H1 (cell line): Measurements from ENCODE around the gene IL17REL. TPM values are rescaled to one million over a fixed set of nuclear protein-coding genes. Genes with fewer than 3 reads are reported as not detected.

Experiments used
- CTCF ChIA-PET: fragments of 300-600 bp; sonication (Branson Sonifier 250); formaldehyde crosslinking; loops from one replicate; lab custom pipeline; 2021; ENCODE audit not compliant: partially characterized antibody; lab: Charles Lee
- POLR2A ChIA-PET: fragments of 300-600 bp; sonication (Branson Sonifier 250); formaldehyde crosslinking; loops from one replicate; lab custom pipeline; 2021; ENCODE audit warnings: inconsistent platforms; ENCODE audit not compliant: partially characterized antibody; lab: Charles Lee
- DNase-seq, 2 experiments: peaks; one replicate each; pipeline versions ENCODE4 v3.0.0 to v3.0.0-alpha.2; 2010 to 2022; ENCODE audit warnings: low spot score in 2 of 2, low read depth in 1 of 2, mixed read lengths in 1 of 2
- FAIRE-seq: peaks from 2 replicates; lab custom pipeline; 2011; peaks lifted over from hg19 to GRCh38; lab: Jason Lieb, UNC
- H2AFZ ChIP-seq: 2 replicates; pipeline ENCODE4 v1.8.1; 2012; ENCODE audit warnings: low read length, inconsistent platforms
- H2AK5ac ChIP-seq: 2 replicates; pipeline ENCODE4 v1.6.1; 2013; ENCODE audit warnings: low read depth, low read length
- H2BK120ac ChIP-seq: replicated peaks from 2 replicates; pipeline ENCODE3; 2013; ENCODE audit warnings: low read depth, low read length, inconsistent platforms
- H2BK12ac ChIP-seq: 2 replicates; pipeline ENCODE4 v1.6.1; 2013; ENCODE audit warnings: low read depth, low read length
- H2BK15ac ChIP-seq: 2 replicates; pipeline ENCODE4 v1.6.1; 2013; ENCODE audit warnings: low read length
- H2BK20ac ChIP-seq: 2 replicates; pipeline ENCODE4 v1.6.1; 2013; ENCODE audit warnings: low read length
- H2BK5ac ChIP-seq: 2 replicates; pipeline ENCODE4 v1.6.1; 2013; ENCODE audit warnings: low read depth, low read length
- H3K14ac ChIP-seq: 2 replicates; pipeline ENCODE4 v1.6.1; 2013; ENCODE audit warnings: inconsistent platforms; ENCODE audit not compliant: insufficient read length
- H3K18ac ChIP-seq: 2 replicates; pipeline ENCODE4 v1.6.1; 2013; ENCODE audit warnings: low read length; ENCODE audit errors: extremely low read depth
- H3K23ac ChIP-seq: 2 replicates; pipeline ENCODE4 v1.6.1; 2013; ENCODE audit warnings: inconsistent platforms; ENCODE audit not compliant: insufficient read length
- H3K23me2 ChIP-seq: 2 replicates; pipeline ENCODE4 v1.6.1; 2013; ENCODE audit warnings: low read depth, low read length
- H3K27ac ChIP-seq: 2 replicates; pipeline ENCODE4 v1.6.1; 2011; ENCODE audit warnings: low read depth, low read length, inconsistent platforms
- H3K27me3 ChIP-seq, 4 experiments: replicated peaks in 1 of 4; 1 replicate in 1 of 4; 2 replicates in 3 of 4; pipeline versions ENCODE4 v1.6.1 to v1.8.1; 2011 to 2013; ENCODE audit warnings: low read length in 3 of 4, mild to moderate bottlenecking in 3 of 4, inconsistent platforms in 2 of 4, mixed read lengths in 2 of 4, moderate library complexity in 1 of 4; ENCODE audit not compliant: control insufficient read depth in 3 of 4, insufficient read depth in 3 of 4; ENCODE audit errors: extremely low read depth in 1 of 4
- H3K36me3 ChIP-seq, 4 experiments: 2 replicates each; pipeline versions ENCODE4 v1.6.1 to v1.8.1; 2011 to 2013; ENCODE audit warnings: mild to moderate bottlenecking in 4 of 4, low read length in 3 of 4, moderate library complexity in 2 of 4, control low read depth in 1 of 4, inconsistent platforms in 1 of 4; ENCODE audit not compliant: insufficient read depth in 4 of 4, control insufficient read depth in 2 of 4
- H3K4ac ChIP-seq: replicated peaks from 2 replicates; pipeline ENCODE3; 2013; ENCODE audit warnings: low read length, low read depth, mixed read lengths, inconsistent platforms; ENCODE audit not compliant: insufficient read length
- H3K4me1 ChIP-seq, 4 experiments: replicated peaks in 1 of 4; 1 replicate in 1 of 4; 2 replicates in 3 of 4; pipeline versions ENCODE4 v1.6.1 to v1.8.1; 2011 to 2013; ENCODE audit warnings: low read length in 3 of 4, inconsistent platforms in 2 of 4, mixed read lengths in 1 of 4; ENCODE audit not compliant: insufficient read depth in 4 of 4, control insufficient read depth in 3 of 4
- H3K4me2 ChIP-seq, 2 experiments: 2 replicates each; pipeline versions ENCODE4 v1.6.1 to v1.8.1; 2011 to 2013; ENCODE audit warnings: low read depth in 2 of 2, low read length in 2 of 2, control low read depth in 1 of 2, inconsistent platforms in 1 of 2, mild to moderate bottlenecking in 1 of 2; ENCODE audit not compliant: insufficient read depth in 1 of 2
- H3K4me3 ChIP-seq, 4 experiments: fragments of 200-600, 300-600 bp in 1 of 4; sonication (generic), shearing (Covaris generic), sonication (Bioruptor Twin) in 1 of 4; 2 replicates each; pipeline versions ENCODE4 v1.5.1 to v1.8.1; 2011 to 2016; ENCODE audit warnings: low read length in 4 of 4, low read depth in 3 of 4, control low read depth in 2 of 4, inconsistent platforms in 2 of 4, mild to moderate bottlenecking in 2 of 4, mixed read lengths in 1 of 4, moderate library complexity in 1 of 4; ENCODE audit not compliant: insufficient read depth in 2 of 4; ENCODE audit errors: extremely low read depth in 1 of 4
- H3K56ac ChIP-seq: replicated peaks from 2 replicates; pipeline ENCODE3; 2013; ENCODE audit warnings: low read depth, mild to moderate bottlenecking, mixed read lengths, low read length, inconsistent platforms; ENCODE audit not compliant: insufficient read length
- H3K79me1 ChIP-seq: 2 replicates; pipeline ENCODE4 v1.6.1; 2013; ENCODE audit warnings: low read depth, low read length, control low read depth
- H3K79me2 ChIP-seq, 2 experiments: 2 replicates each; pipeline versions ENCODE4 v1.6.1 to v1.8.1; 2012 to 2013; ENCODE audit warnings: low read length in 2 of 2, mild to moderate bottlenecking in 2 of 2, inconsistent platforms in 1 of 2; ENCODE audit not compliant: insufficient read depth in 2 of 2, control insufficient read depth in 1 of 2
- H3K9ac ChIP-seq, 4 experiments: replicated peaks in 1 of 4; 1 replicate in 1 of 4; 2 replicates in 3 of 4; pipeline versions ENCODE4 v1.6.1 to v1.8.1; 2011 to 2013; ENCODE audit warnings: low read depth in 3 of 4, low read length in 3 of 4, control low read depth in 2 of 4, mild to moderate bottlenecking in 2 of 4, moderate library complexity in 2 of 4, inconsistent platforms in 1 of 4; ENCODE audit errors: extremely low read depth in 1 of 4
- H3K9me3 ChIP-seq, 2 experiments: 2 replicates each; pipeline versions ENCODE4 v1.6.1 to v1.8.1; 2012 to 2013; ENCODE audit warnings: mild to moderate bottlenecking in 2 of 2, moderate library complexity in 2 of 2, control low read depth in 1 of 2, inconsistent platforms in 1 of 2, low read depth in 1 of 2, low read length in 1 of 2, mixed read lengths in 1 of 2; ENCODE audit not compliant: insufficient read depth in 2 of 2
- H4K20me1 ChIP-seq, 2 experiments: replicated peaks in 1 of 2; 2 replicates each; pipeline versions ENCODE3 to v1.8.1; 2011 to 2013; ENCODE audit warnings: inconsistent platforms in 2 of 2, low read length in 2 of 2, mild to moderate bottlenecking in 1 of 2; ENCODE audit not compliant: insufficient read depth in 2 of 2, control insufficient read depth in 1 of 2
- H4K5ac ChIP-seq: 2 replicates; pipeline ENCODE4 v1.6.1; 2013; ENCODE audit warnings: low read length, low read depth, mixed read lengths, inconsistent platforms; ENCODE audit not compliant: insufficient read length
- H4K8ac ChIP-seq: 2 replicates; pipeline ENCODE4 v1.8.0; 2013; ENCODE audit warnings: mild to moderate bottlenecking, moderate library complexity, low read length, inconsistent platforms; ENCODE audit not compliant: insufficient read depth; ENCODE audit errors: extremely low read depth
- H4K91ac ChIP-seq: replicated peaks from 2 replicates; pipeline ENCODE3; 2013; ENCODE audit warnings: low read length, mixed read lengths, inconsistent platforms; ENCODE audit not compliant: insufficient read length
- CBX8 ChIP-seq: fragments of 300-800, 300-1000 bp; sonication (generic); IDR thresholded peaks from 2 replicates; pipeline ENCODE4 v1.7.1; 2016; ENCODE audit warnings: low read depth, low read length, borderline replicate concordance
- HDAC6 ChIP-seq: IDR thresholded peaks from one replicate; pipeline ENCODE4 v1.7.1; 2012; ENCODE audit warnings: low read depth, mild to moderate bottlenecking, inconsistent platforms, low read length, moderate library complexity
- JUN ChIP-seq: IDR thresholded peaks from 2 replicates; pipeline ENCODE4 v1.6.1; 2011; ENCODE audit warnings: low read depth, mild to moderate bottlenecking, improper control_type of control experiment, low read length
- NANOG ChIP-seq: IDR thresholded peaks from 2 replicates; pipeline ENCODE4 v1.6.1; 2011; ENCODE audit warnings: low read length, low read depth, mild to moderate bottlenecking, inconsistent platforms; ENCODE audit not compliant: insufficient read depth, poor library complexity, severe bottlenecking
- SUZ12 ChIP-seq: fragments of 200-600 bp; sonication (generic); IDR thresholded peaks from 2 replicates; pipeline ENCODE4 v1.6.1; 2012; ENCODE audit warnings: mild to moderate bottlenecking, inconsistent platforms, low read length, moderate library complexity, mixed read lengths
- whole genome bisulfite sequencing, 2 experiments: shearing (Covaris generic) in 1 of 2; methylation state at CpG; one replicate each; pipeline versions ENCODE4 v1.1.6 to v1.1.7; 2013 to 2015; ENCODE audit warnings: low lambda C conversion rate in 2 of 2, mixed read lengths in 2 of 2, inconsistent platforms in 1 of 2, low coverage in 1 of 2, missing lambda C conversion rate in 1 of 2; ENCODE audit not compliant: insufficient replicate concordance in 2 of 2, insufficient coverage in 1 of 2, insufficient read length in 1 of 2; ENCODE audit errors: extremely low coverage in 1 of 2, missing lambda C conversion rate in 1 of 2; 5-methylcytosine and 5-hydroxymethylcytosine counted together
- polyA plus RNA-seq, 7 experiments: library from polyadenylated mRNA; depleted of rRNA in 3 of 7; stranded (reverse) in 5 of 7; unstranded in 2 of 7; fragments of >200 nt in 5 of 7; fragments of 200-250 nt in 2 of 7; gene quantifications; 1 replicate in 5 of 7; 2 replicates in 1 of 7; 4 replicates in 1 of 7; pipeline versions ENCODE4 v1.2.1 to v1.2.3, GENCODE V29; 2011 to 2013; ENCODE audit warnings: missing spikeins in 2 of 7, mixed read lengths in 2 of 7
- total RNA-seq: library from RNA; stranded (reverse); fragmentation: NEBNext Ultra II Directional; extraction: Animal tissue kit (Norgen Biotek cat#: 25700); gene quantifications from 2 replicates; pipeline ENCODE4 v1.2.1, GENCODE V29; 2021

IL17REL gene
- total and polyA plus RNA-seq, 2 of the 8 experiments (the other 6 are each of a cell fraction or from before 2014, with no cell fraction given) = 0.15 to 0.20 TPM

DNA sequence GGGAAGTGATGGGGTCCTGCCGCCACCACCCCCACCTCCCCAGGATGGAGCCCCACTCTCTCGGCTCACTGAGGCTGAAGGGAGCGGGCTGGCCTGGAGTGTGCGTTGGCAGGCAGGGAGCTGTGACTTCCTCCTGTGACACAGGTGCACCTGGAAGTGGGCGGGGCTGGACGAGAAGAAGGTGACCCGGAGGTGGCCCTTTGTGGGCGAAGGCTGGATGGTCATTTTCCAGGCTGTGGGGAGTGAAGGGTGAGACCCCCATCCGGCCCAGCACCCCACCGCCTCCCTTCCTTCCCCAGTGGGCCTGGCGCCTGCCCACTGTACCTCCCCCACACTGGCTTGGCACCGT is 15.3 kb downstream of the IL17REL start:
- Histone ChIP-seq H3K56ac (no peak overlapping the region), H3K36me3 (no peaks in the 10 kb centered on the region), H3K79me1 (no peaks in the 10 kb centered on the region), H3K9me3 (no peaks in the 10 kb centered on the region), H3K23ac (no peak overlapping the region), H3K4ac (no peak overlapping the region), H3K4me1 (peaks cover 0 to 16% (median 8%) of the 10 kb centered on the region in 4 experiments; a peak in 5 of 7 replicates), H4K8ac (no peak overlapping the region), H4K5ac (no peak overlapping the region), H3K9ac (no peak overlapping the region), H4K91ac (no peak overlapping the region)
- DNase-seq = no peak
- TF ChIP-seq CBX8 (no peak), HDAC6 (no peak), SUZ12 (no peak), NANOG (no peak), JUN (no peak)
- TF ChIP-seq, all 59 proteins: peak for 0
- Histone ChIP-seq H3K27ac (no peak overlapping the region), H3K79me2 (no peaks in the 10 kb centered on the region), H3K18ac (no peak overlapping the region), H4K20me1 (peaks cover 2 to 13% of the 10 kb centered on the region in 2 experiments), H2BK5ac (no peak overlapping the region), H2BK20ac (no peak overlapping the region), H2AK5ac (no peak overlapping the region), H3K23me2 (peaks cover 13% of the 10 kb centered on the region), H3K4me2 (no peak overlapping the region), H2BK120ac (no peak overlapping the region), H2BK15ac (no peak overlapping the region; the same call in 1 of the 2 replicates), H3K14ac (no peak overlapping the region), H3K4me3 (no peak overlapping the region), H3K27me3 (peaks cover 10 to 22% (median 12%) of the 10 kb centered on the region in 4 experiments; a peak in 6 of 7 replicates), H2BK12ac (no peak overlapping the region), H2AFZ (no peak overlapping the region)
- ChIA-PET POLR2A (no interaction called here), CTCF (interaction anchor here (0.8 to 1.0 kb wide), 2 partner anchors 66 to 145 kb away, joined by 3 to 4 read pairs; no protein-coding TSS in a partner anchor)
- WGBS, 2 experiments = 97% methylated on average over 8 of the region's 12 CpGs; no CpG with 5 or more reads in 1 of the 2 experiments
- FAIRE-seq = no peak
